Lung (tissue), 12 donors: ENCODE results near the gene ANP32A. TPM values are rescaled to one million over a fixed set of nuclear protein-coding genes. Genes with fewer than 3 reads are reported as not detected.

Experiments used
- ATAC-seq: fragments of 200-7000 bp; cut with Tn5 transposase; one replicate; pipeline ENCODE4 v1.9.1; 2020; ENCODE audit warnings: moderate number of reproducible peaks; ENCODE audit not compliant: insufficient read depth, low FRiP score
- DNase-seq, 3 donors: peaks; one replicate each; pipeline ENCODE4 v3.0.0-alpha.2; 2013 to 2017
- H3K27ac ChIP-seq, 2 donors: one replicate each; pipeline ENCODE4 v1.5.1; 2013; ENCODE audit warnings: mild to moderate bottlenecking in 2 of 2, moderate library complexity in 2 of 2, control low read depth in 1 of 2, inconsistent platforms in 1 of 2, low read depth in 1 of 2, low read length in 1 of 2
- H3K27me3 ChIP-seq, 3 donors: one replicate each; pipeline ENCODE4 v1.5.1; 2013; ENCODE audit warnings: low read length in 2 of 3; ENCODE audit not compliant: control insufficient read depth in 3 of 3, insufficient read depth in 3 of 3
- H3K36me3 ChIP-seq, 4 donors: one replicate each; pipeline ENCODE4 v1.5.1; 2013; ENCODE audit warnings: low read length in 4 of 4, mild to moderate bottlenecking in 1 of 4, moderate library complexity in 1 of 4; ENCODE audit not compliant: control insufficient read depth in 4 of 4, insufficient read depth in 4 of 4
- H3K4me1 ChIP-seq, 5 donors: one replicate each; pipeline ENCODE4 v1.5.1; 2013; ENCODE audit warnings: low read length in 5 of 5, mild to moderate bottlenecking in 2 of 5, moderate library complexity in 1 of 5; ENCODE audit not compliant: control insufficient read depth in 5 of 5, insufficient read depth in 5 of 5
- H3K4me3 ChIP-seq: one replicate; pipeline ENCODE4 v1.5.1; 2013; ENCODE audit warnings: mild to moderate bottlenecking, control low read depth, moderate library complexity
- H3K9ac ChIP-seq, 2 donors: one replicate each; pipeline ENCODE4 v1.5.1; 2013; ENCODE audit warnings: low read length in 2 of 2, control low read depth in 1 of 2; ENCODE audit not compliant: insufficient read depth in 1 of 2
- H3K9me3 ChIP-seq, 4 donors: one replicate each; pipeline ENCODE4 v1.5.1; 2013; ENCODE audit warnings: low read length in 3 of 4, mild to moderate bottlenecking in 1 of 4, moderate library complexity in 1 of 4; ENCODE audit not compliant: control insufficient read depth in 4 of 4, insufficient read depth in 3 of 4
- CTCF ChIP-seq: IDR thresholded peaks from 2 replicates; pipeline ENCODE4 v1.5.1; 2012; ENCODE audit warnings: mild to moderate bottlenecking; ENCODE audit errors: control extremely low read depth, extremely low read depth
- WGBS, 2 donors: extraction: QIAGEN DNeasy Blood & Tissue Kit; methylation state at CpG; one replicate each; pipeline ENCODE4 v1.1.7; 2013; 5-methylcytosine and 5-hydroxymethylcytosine counted together
- polyA plus RNA-seq, 2 donors: library from polyadenylated mRNA; stranded (reverse); fragments of 200-250 nt; gene quantifications; one replicate each; pipeline ENCODE4 v1.2.1, GENCODE V29; 2013
- total RNA-seq, 2 donors: library from RNA; depleted of rRNA in 1 of 2; stranded (reverse); fragments of >200 nt in 1 of 2; gene quantifications; one replicate each; pipeline ENCODE4 v1.2.1, GENCODE V29; 2014 to 2021
- donor health status: control.
- donor health status: control.
- donor health status: Bipolar disorder and iron deficiency.
- donor health status: healthy.
- donor health status: DM: yes; HTN: yes; CAD: no.

Gene ANP32A
- total and polyA plus RNA-seq, 4 donors, result 105 to 197 (median 113) TPM

GRCh38 chr15:68829068-68829467, 8.4 kb upstream of the ANP32A start:
- TF ChIP-seq CTCF, result peak; percentile 48
- ATAC-seq, result no peak
- DNase-seq, result peak in 1 of 3 donors; percentile 32

DNA sequence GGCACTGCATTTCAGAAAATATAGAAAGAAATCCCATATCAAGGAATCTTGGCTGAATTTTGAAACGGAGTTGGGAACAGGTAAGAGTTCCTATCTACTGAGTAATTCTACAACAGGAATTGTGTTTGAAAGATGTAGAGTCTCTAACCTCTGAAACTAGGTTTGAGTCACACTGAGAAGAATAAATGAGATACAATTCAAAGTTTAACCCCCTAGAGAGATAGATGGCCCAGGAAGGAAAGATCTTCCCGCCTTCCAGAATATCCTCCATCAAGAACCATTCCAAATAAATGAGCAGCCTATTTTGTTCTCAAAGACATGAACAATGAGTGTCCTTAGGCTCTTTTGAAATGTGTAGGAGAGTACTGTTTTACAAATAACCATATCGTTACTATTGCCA, 2.9 kb upstream of the ANP32A start:
- DNase-seq (no peak), ATAC-seq (no peak)
- H3K36me3 ChIP-seq, result no peaks in the 10 kb centered on the region
- H3K9me3 ChIP-seq, result no peaks in the 10 kb centered on the region
- no peak overlapping the region for H3K27ac ChIP-seq
- H3K4me1 ChIP-seq, result peaks cover 0 to 15% (median 1%) of the 10 kb centered on the region in 5 donors
- H3K9ac ChIP-seq, result no peak overlapping the region
- WGBS, 2 donors, result 95 to 98% methylated on average over 3 of the region's 3 CpGs
- no peaks in the 10 kb centered on the region for H3K27me3 ChIP-seq
- no peak for TF ChIP-seq CTCF
- no peak overlapping the region for H3K4me3 ChIP-seq

More at GRCh38 chr15:68829068-68829467, 8.4 kb upstream of the ANP32A start:
- peaks cover 0 to 15% (median 1%) of the 10 kb centered on the region in 5 donors for H3K4me1 ChIP-seq
- no peak overlapping the region for H3K4me3 ChIP-seq
- H3K9me3 ChIP-seq, result no peaks in the 10 kb centered on the region
- no peak overlapping the region for H3K9ac ChIP-seq
- no peaks in the 10 kb centered on the region for H3K27me3 ChIP-seq
- no peaks in the 10 kb centered on the region for H3K36me3 ChIP-seq
- no peak overlapping the region for H3K27ac ChIP-seq

DNA sequence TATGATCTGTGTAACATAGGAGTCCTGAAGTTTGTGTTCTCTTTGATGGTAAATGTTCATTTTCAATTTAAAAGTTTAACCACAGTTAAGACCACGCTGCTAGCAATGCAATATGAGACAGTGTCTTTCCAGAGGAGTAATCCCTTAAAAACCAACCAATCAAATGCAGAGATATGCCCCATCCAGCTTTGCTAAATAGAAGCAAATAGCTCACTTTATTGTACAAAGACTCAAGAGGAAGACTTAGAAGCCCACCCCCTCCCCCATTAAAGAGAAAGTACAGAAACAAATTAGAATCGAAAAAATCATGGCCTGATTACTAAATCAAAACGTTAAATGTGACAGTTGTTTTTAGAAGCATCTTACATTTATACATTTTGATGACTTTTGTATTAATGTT, 2.1 kb upstream of the ANP32A start:
- DNase-seq (peak in 2 of 3 donors; percentile 50 to 55), ATAC-seq (no peak)
- Histone ChIP-seq H3K4me3 (no peak overlapping the region), H3K27ac (no peak overlapping the region), H3K9me3 (no peaks in the 10 kb centered on the region), H3K36me3 (no peaks in the 10 kb centered on the region), H3K9ac (no peak overlapping the region), H3K27me3 (no peaks in the 10 kb centered on the region), H3K4me1 (peaks cover 0 to 15% (median 1%) of the 10 kb centered on the region in 5 donors)
- WGBS, 2 donors, result 59 to 61% methylated on average over 3 of the region's 3 CpGs
- TF ChIP-seq CTCF, result no peak

GRCh38 chr15:68821841-68822381, 1.2 kb upstream of the ANP32A start:
- TF ChIP-seq CTCF, result no peak
- no peaks in the 10 kb centered on the region for H3K36me3 ChIP-seq
- no peaks in the 10 kb centered on the region for H3K9me3 ChIP-seq
- peak overlapping the region; percentile 10 for H3K4me3 ChIP-seq
- 1 to 2% methylated on average over 16 of the region's 16 CpGs for WGBS, 2 donors
- H3K27me3 ChIP-seq, result no peaks in the 10 kb centered on the region
- H3K9ac ChIP-seq, result peak overlapping the region in 1 of 2 donors; percentile 82
- H3K27ac ChIP-seq, result peak overlapping the region; percentile 32 to 90
- DNase-seq (peak in 2 of 3 donors; percentile 64 to 68), ATAC-seq (no peak)
- peaks cover 0 to 16% (median 0%) of the 10 kb centered on the region in 5 donors for H3K4me1 ChIP-seq
